Measurements from ENCODE around the gene ANKRD30B.
"Not testable (repeated sequence)": the region's sequence is repeated elsewhere in the genome, so short reads cannot be mapped to it uniquely, and the experiment has no call there.

The ANKRD30B gene, protein sequence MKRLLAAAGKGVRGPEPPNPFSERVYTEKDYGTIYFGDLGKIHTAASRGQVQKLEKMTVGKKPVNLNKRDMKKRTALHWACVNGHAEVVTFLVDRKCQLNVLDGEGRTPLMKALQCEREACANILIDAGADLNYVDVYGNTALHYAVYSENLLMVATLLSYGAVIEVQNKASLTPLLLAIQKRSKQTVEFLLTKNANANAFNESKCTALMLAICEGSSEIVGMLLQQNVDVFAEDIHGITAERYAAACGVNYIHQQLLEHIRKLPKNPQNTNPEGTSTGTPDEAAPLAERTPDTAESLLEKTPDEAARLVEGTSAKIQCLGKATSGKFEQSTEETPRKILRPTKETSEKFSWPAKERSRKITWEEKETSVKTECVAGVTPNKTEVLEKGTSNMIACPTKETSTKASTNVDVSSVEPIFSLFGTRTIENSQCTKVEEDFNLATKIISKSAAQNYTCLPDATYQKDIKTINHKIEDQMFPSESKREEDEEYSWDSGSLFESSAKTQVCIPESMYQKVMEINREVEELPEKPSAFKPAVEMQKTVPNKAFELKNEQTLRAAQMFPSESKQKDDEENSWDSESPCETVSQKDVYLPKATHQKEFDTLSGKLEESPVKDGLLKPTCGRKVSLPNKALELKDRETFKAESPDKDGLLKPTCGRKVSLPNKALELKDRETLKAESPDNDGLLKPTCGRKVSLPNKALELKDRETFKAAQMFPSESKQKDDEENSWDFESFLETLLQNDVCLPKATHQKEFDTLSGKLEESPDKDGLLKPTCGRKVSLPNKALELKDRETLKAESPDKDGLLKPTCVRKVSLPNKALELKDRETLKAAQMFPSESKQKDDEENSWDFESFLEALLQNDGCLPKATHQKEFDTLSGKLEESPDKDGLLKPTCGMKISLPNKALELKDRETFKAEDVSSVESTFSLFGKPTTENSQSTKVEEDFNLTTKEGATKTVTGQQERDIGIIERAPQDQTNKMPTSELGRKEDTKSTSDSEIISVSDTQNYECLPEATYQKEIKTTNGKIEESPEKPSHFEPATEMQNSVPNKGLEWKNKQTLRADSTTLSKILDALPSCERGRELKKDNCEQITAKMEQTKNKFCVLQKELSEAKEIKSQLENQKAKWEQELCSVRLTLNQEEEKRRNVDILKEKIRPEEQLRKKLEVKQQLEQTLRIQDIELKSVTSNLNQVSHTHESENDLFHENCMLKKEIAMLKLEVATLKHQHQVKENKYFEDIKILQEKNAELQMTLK (N-terminal part only)

DNA sequence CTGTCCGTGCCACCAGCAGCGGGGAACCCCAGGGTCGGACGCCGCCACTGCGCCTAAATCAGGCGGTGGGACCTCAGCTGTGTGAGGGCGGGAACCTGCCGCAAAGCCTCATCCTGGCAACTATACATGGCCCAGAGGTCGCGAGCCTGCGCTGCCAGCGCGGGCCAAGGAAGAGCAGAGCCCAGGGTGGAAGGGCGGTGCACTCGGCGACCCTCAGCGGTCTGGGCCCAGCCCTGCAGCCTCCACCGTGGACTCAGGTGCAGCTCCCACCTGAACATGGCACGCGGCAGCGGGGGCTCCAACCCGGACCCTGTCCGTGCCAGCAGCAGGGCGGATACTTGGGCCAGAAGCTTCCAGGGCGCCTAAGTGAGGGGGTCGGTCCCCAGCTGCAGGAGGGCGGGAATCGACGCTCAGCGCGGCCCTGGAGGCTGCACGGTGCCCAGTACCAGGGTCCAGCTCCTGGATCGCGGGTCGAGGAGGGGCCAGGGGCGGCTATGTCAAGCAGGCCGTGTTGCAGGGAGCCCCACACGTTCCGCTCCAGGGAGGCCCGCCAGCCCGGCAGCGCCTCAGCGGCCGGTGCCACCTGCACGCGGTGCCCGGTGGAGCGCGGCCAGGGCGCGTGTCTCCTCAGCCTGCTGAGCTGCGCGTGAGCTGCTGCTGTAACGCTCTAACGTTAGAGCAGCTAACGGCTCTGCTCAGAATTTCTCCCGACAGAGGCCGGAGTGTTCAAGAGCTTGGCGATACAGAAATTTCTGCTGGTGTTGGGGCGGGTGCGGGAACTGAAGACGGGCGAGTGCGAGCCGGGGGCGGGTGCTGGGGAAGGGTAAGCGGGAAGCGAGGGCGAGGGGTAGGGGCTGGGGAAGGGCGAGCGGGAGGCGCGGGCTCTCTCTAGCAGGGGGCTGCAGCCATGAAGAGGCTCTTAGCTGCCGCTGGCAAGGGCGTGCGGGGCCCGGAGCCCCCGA lies at the start of gene ANKRD30B:
ANKRD30B (plus strand) TSS at position 660 of the 962 bp plus-strand sequence; CDS start at position 908, 248 bp downstream.
- no peak for DNase-seq (ENCODE audit: low spot score)

DNA sequence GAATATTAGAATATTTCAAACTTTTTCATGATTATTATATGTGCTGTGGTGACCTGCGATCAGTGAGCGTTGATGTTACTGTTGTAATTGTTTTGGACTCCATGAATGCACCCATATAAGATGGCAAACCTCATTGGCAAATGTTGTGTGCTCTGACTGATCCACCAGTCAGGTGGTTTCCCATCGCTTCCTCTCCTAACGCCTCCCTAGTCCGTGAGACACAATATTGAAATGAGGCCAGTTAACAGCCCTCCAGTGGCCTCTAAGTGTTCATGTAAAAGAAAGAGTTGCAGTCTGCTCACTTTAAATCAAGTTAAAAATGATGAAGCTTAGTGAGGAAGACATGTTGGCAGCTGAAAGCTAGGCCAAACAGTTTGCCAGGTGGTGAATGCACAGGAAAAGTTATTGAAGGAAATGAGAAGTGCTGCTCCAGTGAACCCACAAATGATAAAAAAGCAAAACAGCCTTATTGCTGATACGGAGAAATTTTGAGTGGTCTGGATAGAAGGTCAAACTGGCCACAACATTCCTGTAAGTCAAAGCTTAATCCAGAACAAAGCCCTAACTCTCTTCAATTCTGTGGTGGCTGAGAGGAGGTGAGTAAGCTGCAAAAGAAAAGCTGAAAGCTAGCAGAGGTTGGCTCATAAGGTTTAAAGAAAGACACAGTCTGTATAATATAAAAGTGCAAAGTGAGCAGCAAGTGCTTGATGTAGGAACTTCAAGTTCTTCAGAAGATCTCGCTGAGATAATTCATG lies 46.5 kb upstream of the ANKRD30B start:
- DNase-seq (ENCODE audit: low spot score), result not testable (repeated sequence)

DNA sequence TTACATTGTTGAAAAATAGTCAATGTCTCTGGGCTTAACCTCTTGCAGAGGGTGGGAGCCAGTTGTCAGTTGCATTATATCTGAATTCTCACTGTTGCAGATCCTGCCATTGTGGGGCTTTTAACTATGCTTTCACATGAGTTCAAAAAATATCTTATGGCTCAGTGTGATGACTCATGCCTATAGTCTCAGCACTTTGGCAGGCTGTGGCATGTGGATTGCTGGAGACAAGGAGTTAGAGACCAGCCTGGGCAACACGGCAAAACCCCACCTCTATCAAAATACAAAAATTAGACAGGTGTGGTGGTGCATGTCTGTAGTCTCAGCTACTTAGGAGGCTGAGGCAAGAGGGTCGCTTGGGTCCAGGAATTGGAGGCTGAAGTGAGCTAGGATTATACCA lies 38.2 kb upstream of the ANKRD30B start:
- DNase-seq (ENCODE audit: low spot score), result not testable (repeated sequence)

DNA sequence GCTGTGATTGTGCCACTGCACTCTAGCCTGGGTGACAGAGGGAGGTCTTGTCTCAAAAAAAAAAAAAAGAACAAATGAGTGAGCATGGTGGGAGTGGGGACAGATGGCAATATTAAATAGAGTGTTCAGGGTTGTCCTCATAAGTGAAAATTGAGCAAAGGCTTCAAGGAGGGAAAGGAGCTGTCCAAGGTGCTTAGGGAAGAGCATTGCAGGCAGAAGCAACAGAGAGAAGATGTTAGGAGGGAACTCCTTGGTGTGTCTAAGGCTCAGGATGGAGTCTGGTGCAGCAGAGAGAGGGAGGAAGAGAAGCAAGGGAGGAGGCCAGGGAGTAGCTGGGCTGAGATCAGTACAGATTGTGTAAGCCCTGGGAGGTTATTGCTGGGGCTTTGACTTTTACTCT lies 26.4 kb upstream of the ANKRD30B start:
- not testable (repeated sequence) for DNase-seq (ENCODE audit: low spot score)

DNA sequence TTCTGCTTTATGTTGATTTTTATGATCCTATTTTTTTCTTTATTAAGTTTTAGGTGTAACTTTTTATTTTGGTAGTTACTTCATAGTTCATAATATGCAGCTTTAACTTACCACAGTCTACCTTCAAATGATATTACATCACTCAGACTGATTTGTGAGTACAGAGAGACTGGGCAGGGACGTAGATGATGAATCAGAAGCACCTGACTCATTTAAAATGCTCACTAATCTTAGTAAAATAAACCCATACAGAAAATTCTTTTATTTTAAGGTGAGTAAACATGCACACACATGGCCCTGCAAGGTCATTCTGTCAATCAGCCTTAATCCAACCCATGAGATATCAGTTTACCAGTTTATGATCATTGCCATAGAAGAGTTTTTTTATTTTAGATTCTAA lies 8.9 kb upstream of the ANKRD30B start:
- DNase-seq (ENCODE audit: low spot score), result not testable (repeated sequence)

DNA sequence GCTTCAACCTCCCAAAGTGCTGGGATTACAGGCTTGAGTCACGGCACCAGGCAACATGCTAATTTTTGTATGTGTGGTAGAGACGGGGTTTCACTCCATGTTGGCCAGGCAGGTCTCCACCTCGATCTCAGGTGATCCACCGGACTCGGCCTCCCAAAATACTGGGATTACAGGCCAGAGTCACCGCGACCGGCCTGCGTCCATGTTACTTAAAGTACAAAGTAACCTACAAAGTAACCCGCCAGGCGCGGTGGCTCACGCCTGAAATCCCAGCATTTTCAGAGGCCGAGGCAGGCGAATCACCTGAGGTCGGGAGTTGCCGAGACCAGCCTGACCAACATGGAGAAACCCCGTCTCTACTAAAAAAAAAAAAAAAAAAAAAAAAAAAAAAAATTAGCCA lies 1.1 kb upstream of the ANKRD30B start:
- DNase-seq (ENCODE audit: low spot score), result no peak

DNA sequence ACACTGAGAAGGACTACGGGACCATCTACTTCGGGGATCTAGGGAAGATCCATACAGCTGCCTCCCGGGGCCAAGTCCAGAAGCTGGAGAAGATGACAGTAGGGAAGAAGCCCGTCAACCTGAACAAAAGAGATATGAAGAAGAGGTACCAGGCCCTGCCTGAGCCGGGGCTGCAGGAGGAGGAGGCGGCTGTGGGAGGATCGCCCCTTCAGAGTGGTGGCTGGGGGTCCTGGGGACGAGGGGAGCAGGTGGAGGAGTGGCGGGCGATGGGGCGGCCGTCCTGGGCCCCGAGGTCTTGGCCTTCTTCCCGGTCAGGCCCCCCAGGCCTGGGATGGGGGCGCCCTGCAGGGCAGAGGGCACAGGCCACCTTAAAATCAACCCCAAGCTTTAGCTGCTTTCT lies 524 bp downstream of the ANKRD30B start:
- DNase-seq (ENCODE audit: low spot score), result no peak

DNA sequence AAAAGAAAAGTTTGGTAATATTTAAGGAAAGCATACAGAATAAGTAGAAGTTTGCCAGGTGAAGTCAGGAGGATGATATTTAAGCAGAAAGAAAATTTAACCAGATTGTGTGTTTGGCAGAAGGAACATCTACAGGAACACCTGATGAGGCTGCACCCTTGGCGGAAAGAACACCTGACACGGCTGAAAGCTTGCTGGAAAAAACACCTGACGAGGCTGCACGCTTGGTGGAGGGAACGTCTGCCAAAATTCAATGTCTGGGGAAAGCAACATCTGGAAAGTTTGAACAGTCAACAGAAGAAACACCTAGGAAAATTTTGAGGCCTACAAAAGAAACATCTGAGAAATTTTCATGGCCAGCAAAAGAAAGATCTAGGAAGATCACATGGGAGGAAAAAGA lies 15.6 kb downstream of the ANKRD30B start:
- not testable (repeated sequence) for DNase-seq (ENCODE audit: low spot score)

DNA sequence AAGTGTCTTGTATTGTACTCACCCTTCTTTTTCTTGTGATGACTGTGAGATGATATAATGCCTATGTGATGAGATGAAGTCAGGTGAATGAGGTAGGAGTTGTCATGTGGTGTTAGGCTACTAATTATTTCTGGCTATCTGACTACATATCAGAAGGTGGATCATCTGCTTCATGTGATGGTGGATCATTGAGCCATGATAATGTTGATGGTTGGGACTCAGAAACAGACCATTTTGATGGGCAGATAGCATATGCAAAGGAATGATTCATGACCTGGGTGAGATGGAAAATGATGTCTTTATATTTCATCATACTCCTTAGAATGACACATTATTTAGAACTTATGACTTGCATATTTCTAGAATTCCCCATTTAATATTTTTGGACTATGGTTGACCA lies 19.5 kb downstream of the ANKRD30B start:
- DNase-seq (ENCODE audit: low spot score), result no peak

DNA sequence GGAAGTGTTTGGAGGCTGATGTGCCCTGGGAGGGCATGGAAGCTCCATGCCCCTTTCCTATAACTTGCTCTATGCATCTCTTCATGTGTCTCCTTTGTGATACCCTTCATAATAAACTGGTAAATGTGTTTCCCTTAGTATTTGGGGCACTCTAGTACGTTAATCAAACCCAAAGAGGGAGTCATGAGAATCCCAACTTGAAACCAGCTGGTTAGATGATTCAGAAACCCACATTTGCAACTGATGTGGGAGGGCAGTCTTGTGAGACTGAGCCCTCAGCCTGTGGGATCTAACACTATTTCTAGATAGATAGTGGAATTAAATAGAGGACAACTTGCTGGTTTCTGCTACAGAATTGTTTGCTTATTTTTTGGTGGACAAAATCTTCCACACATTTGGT lies 20.3 kb downstream of the ANKRD30B start:
- no peak for DNase-seq (ENCODE audit: low spot score)

DNA sequence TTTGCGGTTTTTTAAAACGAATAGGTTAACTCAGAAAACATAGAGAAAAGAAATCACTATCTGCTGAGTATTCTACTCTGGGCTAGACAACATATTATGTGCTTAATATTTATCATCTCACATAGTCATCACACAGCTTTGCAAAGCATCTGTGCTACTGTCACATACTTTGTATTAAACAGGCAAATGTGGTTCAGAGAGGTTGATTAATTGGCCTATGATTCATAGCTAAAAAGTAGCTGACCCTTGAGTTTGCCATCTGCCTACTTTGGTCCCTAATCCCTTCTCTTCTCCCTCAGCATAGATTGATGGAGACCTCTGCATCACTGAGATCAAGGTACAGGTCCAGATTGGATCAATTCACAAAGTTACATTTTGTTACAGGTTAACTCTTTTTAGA lies 21.4 kb downstream of the ANKRD30B start:
- no peak for DNase-seq (ENCODE audit: low spot score)

DNA sequence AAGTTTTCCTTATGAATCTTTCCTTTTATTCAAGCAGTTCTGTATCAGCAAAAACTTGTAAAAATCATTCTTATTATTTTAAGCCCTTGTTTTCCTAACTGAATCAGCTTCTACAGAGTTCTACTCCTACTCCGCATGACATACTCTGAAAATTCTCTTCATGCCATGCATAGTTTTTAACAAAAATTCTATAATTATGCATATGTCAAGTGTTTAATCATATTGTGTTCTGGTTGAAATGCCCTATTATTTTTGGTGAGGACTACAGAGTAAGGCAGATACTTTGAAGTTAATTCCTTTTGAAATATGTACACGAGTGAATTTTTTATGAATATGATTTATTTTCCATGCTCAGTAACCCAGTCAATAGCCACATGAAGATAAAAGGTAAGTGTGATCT lies 28.8 kb downstream of the ANKRD30B start:
- DNase-seq (ENCODE audit: low spot score), result no peak

DNA sequence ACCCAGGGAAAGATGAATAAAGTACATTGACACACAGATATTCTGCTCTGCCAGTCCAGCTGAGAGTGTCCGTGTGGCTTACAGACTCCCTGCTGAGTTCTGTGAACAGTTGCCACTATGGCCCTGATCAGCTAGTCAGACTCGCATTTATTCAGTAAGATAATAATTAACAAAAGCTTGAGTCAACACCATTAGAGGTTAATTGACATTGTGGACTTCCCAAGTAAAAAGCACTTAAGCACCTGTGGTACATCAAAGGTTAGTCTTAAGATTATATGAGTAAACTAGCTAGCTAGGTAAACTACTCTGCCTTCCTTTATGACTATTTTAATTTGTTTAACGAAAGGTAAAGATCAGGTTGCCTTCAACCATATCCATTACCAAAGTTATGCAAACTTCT lies 33.7 kb downstream of the ANKRD30B start:
- no peak for DNase-seq (ENCODE audit: low spot score)

DNA sequence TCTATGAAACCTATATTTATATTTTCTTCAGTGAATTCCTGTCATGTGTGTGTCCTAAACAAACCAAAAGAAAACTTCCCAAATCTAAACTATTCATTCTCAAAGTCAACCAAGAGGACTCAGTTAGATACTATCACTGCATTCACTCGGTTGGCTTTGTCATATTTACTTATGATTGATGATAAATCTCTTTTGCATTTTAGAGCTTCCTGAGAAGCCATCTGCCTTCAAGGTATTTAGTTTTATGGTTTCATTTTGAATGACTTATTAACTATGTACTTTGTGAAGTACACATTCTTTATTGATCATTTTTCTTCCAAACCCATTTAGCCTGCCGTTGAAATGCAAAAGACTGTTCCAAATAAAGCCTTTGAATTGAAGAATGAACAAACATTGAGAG lies 36.2 kb downstream of the ANKRD30B start:
- no peak for DNase-seq (ENCODE audit: low spot score)

DNA sequence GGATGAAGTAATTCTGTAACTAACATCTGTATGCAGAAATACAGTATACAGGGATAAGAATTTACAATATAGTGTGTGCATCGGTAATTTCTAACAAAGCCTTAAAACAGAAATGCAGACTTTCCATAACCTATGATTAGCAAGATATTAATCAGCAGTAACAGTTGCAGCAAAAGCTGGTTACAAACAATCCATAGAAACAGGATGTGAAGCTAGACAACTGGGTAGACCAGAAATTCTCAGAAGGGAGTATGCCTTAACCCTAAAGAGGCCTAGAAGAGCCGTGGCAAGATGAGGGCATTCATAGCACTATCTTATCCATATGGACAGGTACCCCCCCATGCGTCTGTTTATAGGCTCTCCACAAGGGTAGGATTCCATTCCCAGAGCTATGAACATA lies 48.9 kb downstream of the ANKRD30B start:
- not testable (repeated sequence) for DNase-seq (ENCODE audit: low spot score)

DNA sequence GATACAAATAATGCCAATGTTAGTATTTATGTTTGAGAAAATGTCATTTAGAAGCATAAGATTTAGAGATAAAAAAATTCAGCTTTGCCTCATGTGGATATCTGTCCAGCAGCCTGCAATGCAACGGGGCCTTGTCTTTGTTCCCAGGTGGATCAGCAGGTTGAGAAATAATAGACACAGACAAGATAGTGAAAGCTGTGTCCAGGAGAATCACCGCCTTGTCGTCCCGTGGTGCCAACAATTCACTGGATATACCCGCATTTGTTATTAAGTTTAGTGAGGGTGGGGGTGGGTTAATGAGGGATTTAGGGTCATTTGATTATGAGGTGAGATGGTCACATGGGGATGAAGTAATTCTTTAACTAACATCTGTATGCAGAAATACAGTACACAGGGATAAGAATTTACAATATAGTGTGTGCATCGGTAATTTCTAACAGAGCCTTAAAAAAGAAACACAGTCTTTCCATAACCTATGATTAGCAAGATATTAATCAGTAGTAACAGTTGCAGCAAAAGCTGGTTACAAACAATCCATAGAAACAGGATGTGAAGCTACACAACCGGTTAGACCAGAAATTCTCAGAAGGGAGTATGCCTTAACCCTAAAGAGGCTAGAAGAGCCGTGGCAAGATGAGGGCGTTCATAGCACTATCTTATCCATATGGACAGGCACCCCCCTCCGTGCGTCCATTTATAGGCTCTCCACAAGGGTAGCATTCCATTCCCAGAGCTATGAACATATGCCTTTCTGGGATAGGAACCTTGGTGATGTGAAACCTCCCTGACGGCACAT lies 50.2 kb downstream of the ANKRD30B start:
- DNase-seq (ENCODE audit: low spot score), result not testable (repeated sequence)

DNA sequence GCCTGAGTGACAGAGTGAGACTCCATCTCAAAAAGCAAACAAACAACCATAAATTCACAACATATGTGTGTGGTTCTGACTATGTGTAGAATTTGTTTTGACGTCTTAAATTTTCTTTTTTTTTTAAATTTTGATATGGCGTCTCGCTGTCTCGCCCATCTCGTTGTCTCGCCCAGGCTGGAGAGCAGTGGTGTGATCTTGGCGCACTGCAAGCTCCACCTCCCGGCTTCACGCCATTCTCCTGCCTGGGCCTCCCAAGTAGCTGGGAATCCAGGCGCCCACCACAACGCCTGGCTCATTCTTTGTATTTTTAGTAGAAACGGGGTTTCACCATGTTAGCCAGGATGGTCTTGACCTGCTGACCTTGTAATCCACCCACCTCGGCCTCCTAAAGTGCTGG lies 63.1 kb downstream of the ANKRD30B start:
- not testable (repeated sequence) for DNase-seq (ENCODE audit: low spot score)

DNA sequence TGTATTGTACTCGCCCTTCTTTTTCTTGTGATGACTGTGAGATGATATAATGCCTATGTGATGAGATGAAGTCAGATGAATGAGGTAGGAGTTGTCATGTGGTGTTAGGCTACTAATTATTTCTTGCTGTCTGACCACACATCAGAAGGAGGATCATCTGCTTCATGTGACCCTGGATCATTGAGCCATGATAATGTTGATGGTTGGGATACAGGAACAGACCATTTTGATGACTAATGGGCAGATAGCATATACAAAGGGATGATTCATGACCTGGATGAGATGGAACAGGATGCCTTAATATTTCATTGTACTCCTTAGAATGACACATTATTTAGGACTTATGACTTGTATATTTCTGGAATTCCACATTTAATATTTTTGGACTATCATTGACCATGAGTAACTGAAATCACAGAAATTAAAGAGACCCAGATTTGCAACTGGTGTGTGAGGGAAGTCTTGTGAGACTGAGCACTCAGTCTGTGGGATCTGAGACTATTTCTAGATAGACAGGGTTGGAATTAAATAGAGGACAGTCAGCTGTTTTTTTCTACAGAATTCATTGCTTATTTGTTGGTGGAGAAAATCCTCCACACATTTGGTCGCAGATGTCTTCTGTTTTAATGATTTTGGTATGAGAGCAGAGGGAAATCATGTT lies 79.1 kb downstream of the ANKRD30B start:
- not testable (repeated sequence) for DNase-seq (ENCODE audit: low spot score)

DNA sequence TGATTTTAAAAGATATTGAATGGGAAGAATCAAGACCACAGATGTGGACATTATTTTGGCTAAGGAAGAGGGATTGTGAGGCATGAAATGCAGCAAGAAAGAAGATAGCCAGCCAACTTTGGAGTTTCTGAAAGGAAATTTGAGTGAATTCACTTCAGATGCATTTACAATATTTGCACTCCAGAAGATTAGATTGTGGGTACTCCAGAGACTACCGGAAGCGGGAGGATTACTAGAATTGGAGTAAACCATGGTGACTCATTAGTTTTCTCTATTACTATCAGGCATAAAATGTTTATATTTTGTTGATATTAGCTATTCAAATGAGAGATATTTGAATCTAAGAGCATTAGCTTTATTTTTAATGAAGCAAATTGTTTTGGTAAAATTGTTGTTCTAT lies 93.6 kb downstream of the ANKRD30B start:
- DNase-seq (ENCODE audit: low spot score), result not testable (repeated sequence)
